GM12864 (cell line): ENCODE results near the gene RXRA.

Source experiments
- DNase-seq: peaks from one replicate; pipeline ENCODE4 v3.0.0-alpha.2; 2011; ENCODE audit warnings: low read depth
- H3K4me3 ChIP-seq: 2 replicates; pipeline ENCODE4 v1.5.1; 2011; ENCODE audit warnings: mild to moderate bottlenecking, low read depth, low read length, control low read depth
- CTCF ChIP-seq: IDR thresholded peaks from 2 replicates; pipeline ENCODE4 v1.5.1; 2011; ENCODE audit warnings: low read depth, mild to moderate bottlenecking, moderate library complexity, low read length, control low read depth, inconsistent platforms; ENCODE audit errors: missing control alignments

Gene RXRA

GRCh38 chr9:134359493-134360179 lies 33.4 kb downstream of the RXRA start:
- no peak for DNase-seq
- no peak overlapping the region for H3K4me3 ChIP-seq
- no peak for TF ChIP-seq CTCF

DNA sequence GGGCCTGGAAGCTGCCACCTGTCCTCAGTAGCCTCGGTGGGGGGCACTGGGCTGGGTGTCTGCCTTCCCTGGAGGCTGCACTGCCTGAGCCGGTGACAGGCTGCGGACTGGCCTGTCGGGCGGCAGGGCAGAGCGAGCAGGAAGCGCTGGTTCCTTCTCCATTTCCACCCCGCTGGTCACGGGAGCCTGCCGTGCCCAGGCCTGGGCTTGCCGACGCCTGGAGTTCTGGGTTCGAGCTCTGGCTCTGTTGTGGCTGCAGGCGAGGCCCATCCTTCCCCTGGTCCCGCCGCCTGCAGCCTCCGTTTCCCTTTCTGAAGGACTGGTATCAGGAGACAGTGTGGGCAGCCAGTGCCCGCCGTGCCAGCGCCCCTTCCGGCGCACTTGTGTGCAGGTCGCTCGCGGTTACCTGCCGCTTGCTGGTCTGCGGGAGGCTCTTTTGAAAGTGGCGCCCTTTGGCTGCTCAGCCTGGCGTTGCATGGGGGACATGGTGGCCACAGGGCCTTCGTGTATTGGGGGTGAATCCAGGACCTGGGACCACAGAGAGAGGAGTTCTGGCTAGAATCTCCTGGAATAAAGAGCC lies 34.0 kb downstream of the RXRA start:
- TF ChIP-seq CTCF = no peak
- no peak for DNase-seq
- no peak overlapping the region for H3K4me3 ChIP-seq

DNA sequence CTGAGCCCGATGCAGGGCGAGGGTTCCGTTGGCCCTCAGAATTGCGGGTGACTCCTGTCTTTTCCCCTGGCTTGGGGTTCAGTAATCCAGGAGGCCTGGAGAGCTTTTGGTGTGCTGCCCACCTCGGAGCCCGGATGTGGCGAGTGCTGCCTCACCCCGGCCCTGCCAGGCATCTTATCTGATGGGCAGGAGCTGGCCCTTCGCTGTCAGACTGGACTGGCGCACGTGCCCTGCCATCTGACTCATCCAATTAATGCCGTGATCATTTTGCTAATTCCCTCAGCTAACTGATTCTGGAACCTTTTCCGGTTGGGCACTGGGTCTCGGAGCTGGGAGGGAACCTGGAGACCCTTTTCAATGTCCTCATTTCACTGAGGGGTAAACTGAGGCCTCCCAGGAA lies 34.6 kb downstream of the RXRA start:
- no peak for DNase-seq
- TF ChIP-seq CTCF = no peak
- no peak overlapping the region for H3K4me3 ChIP-seq

GRCh38 chr9:134361426-134361825 lies 35.2 kb downstream of the RXRA start:
- no peak overlapping the region for H3K4me3 ChIP-seq
- no peak for DNase-seq
- TF ChIP-seq CTCF = no peak

GRCh38 chr9:134361843-134362414 lies 35.7 kb downstream of the RXRA start:
- no peak for DNase-seq
- H3K4me3 ChIP-seq = no peak overlapping the region
- no peak for TF ChIP-seq CTCF

DNA sequence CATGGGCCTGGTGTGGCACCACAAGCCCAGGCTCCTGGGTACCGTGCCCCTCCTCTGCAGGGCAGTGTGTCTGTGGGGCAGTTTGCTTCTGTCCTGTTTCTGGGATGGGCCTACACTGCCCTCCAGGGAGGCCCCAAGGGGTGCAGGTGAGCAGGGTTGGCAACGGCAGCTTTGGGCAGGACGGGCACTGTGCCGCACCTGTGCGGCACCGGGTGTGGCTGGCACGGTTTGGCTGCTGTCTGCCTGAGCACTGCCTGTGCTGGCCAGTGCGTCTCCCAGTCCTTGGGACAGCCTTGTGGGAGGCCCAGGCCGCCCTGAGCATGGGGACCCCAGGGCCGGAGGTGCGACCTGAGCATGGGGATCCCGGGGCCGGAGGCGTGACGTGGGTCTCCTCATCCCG lies 37.2 kb downstream of the RXRA start:
- DNase-seq = no peak
- no peak overlapping the region for H3K4me3 ChIP-seq
- no peak for TF ChIP-seq CTCF
